ENCODE data around the gene ICAM1.

ICAM1 gene

DNA sequence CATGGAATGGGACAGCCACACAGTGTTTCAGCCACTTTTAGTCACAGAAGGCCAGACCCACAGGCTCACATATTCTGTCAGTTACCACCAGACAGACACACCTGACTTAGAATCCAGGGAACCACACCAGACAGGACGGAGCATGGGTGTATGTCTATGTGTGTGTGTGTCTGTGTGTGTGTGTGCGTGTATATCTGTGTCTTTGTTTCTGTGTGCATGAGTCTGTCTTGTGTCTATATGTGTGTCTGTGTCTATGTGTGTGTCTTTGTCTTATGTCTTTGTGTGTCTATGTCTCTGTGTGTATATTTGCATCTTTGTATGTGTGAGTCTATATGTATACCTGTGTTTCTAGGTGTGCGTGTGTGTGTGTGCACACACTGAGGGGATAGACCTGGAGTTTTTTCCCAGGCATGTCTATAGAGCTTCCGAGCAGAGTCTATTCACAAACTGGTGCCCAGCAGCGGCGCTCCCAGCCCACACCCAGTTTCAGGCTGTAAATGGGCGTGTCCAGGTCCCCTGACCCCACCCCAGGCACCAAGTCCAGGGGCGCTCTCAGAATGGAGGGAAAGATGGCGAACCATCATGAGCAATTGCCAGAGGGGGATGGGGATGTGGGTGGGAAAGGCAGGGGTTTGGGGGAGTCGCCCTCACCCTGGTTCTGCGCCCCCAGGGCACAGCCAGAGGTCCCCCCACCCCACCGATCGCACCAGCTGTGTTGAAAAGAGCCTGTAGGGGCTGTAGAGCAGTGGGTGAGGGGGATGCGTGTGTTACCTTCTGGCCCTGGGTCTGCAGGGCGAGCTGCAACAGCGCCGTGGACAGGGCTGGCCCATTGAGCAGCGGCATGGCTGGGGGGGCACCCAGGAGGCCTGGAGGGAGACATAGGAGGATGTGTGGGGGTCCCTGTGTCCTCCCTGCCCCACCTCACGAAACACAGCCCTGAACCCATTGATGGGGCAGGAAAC, 51.2 kb downstream of the ICAM1 start:
- no peak for DNase-seq (ENCODE audit: low read depth)

DNA sequence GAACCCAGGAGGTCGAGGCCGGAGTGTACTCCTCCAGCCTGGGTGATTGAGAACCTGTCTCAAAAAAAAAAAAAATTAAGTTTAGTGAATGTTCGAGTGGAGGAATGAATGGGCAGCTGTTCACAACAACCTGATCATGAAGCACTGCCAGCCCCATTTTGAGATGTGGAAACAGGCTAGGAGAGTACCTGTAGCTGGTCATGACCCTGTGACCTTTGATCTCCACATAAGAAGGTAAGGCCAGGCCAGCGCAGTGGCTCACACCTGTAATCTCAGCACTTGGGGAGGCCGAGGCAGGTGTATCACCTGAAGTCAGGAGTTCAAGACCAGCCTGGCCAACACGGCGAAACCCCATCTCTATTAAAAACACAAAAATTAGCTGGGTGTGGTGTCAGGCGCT, 54.8 kb downstream of the ICAM1 start:
- DNase-seq (ENCODE audit: low read depth) = no peak

DNA sequence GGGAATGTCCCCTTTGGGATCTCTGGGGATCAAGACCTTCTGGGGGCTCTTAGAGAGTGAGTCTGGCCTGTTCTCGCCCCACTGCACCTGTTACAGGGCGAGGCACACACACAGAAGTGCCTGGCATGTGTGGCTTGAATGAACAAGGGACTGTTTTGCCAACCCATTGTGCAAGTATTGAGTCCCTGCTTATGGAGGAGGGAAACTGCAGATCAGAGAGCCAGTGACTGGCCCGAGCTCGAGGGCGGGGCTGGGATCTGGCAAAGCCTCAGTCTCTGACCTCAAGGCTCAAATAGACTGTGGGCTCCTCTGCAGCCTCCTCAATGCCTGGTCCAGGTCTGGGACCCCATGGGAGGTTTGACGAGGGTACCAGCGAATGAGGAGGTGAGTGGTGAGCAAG, 56.9 kb downstream of the ICAM1 start:
- no peak for DNase-seq (ENCODE audit: low read depth)

DNA sequence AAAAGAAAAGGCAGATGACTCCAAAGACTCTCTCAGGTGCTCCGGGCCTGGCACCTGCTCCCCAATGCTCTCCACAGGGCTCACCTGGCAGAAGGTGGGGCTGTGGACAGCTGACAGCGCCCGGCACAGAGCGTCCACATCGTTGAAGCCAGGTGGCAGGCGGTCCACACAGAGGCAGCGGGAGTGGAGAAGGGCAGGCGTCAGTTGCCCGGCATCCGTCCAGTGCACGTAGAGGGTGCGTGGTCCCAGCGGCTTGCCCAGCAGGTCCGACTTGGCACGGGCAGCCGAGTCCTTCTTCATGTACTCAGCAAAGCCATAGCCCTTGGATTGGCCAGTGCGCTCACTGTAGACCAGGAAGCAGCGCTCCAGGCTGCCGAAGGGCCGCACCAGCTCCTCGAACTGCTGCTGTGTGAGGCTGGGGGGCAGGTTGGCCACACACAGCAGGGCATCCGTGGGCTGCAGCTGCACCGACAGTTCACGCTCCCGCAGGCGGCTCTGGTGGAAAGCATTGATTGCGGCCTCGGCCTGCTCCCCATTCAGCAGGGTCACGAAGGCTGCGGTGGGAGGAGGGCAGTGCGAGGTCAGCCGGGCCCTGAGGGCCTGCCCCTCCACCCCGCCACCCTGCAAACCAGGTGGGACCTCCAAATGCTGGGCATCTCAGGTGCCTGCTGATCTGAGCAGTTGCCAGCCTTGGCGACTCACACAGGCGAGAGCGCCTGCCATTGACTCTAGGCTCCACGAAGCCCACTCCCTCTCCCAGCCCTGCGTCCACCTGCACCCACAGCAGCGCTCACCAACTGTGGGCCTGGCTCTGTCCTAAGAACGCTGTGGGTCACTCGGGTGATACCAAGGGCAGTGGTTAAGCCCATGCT, 57.9 kb downstream of the ICAM1 start:
- DNase-seq (ENCODE audit: low read depth) = no peak

DNA sequence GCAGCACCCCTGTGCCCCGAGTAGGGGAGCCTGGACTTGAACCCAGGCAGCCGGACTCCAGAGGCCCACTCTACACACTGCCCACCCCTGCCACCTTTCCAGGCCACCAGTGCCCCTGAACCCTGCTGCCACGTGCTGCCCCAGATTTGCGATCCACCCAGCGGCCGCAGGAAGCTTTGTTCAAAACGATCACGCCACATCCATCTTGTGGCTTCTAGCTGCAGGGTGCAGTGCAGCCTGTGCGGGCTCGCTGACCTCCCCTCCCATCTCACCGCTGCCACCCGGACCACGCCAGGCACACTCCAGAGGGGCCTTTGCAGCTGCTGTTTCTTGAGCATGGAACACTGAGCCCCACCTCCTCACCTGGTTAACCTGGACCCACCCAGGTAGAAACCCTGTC, 58.6 kb downstream of the ICAM1 start:
- DNase-seq (ENCODE audit: low read depth) = no peak

DNA sequence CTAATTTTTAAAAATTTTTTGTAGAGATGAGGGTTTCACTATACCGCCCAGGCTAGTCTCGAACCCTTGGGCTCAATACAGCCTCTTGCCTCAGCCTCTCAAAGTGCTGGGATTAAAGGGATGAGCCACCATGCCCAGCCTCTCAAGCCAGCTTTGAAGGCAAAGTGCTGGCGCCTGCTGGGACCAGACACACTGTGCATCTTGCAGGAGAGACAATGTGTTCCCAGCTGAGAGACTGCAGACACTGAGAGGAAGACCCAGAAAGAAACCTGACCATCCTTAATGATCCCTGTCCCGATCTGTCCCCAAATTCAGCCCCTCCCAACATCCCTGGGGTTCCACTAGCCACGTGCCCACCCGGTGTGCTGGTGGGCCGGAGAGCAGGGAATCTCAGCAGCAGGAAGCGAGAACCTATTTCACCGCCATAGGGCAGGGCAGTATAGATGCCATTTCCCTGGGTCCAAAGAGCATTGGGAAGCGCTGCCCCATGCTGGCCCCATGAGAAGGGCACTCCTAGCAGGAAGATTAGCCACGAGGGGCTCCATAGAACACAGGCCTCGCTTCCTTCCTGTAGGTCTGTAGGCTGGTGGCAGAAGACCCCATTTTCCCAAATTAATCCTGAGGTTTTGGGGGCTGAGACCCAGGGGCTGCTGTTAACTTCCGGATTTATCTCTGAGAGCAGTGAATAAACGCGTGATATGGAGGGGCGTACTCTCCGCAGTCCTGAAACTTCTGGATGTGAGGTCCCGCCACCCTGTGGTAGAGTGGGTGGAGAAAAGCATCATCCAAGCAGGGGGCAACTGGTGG, 61.4 kb downstream of the ICAM1 start:
- no peak for DNase-seq (ENCODE audit: low read depth)

DNA sequence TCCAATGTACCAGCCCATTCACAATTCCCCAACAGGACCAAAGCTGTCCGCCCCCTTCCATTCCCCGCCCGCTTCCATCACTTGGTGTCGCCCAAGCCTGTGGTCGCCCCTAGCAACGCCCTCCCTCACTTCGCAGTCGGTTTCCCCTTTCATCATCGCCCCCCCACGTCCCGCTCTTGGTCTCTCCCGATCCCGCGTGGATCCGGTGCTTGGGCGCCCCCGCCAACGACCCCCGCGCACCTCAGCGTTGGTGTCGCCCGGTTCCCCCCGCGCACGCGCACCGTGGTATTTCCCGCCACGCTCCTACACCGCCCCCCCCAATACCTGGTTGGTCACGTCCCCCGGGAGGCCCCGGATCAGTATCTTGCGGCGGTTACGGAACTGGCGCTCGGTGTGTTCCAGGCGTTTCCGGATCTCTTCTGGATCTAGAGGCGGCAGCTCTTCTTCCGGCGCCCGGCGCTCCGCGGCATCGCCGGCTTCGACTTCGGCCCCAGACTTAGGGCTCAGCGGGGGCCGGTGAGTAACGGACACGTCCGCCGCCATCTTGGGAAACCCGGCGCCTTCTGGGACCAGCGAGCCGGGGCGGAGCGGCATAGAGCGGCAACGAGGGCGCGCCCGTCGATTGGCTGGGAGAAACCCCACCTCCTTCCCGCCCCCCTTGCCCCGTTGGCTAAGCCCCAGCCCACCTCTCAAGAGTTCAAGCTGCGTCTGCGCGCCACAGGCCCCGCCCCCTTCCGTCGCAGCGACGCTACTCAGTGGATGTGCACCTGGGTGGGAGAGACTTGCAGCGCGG, 62.2 kb downstream of the ICAM1 start, which contains the start of gene RAVER1:
RAVER1 (minus strand) TSS at position 565 of the 793 bp plus-strand sequence; CDS start at position 543, 22 bp downstream.
- peak; percentile 94 for DNase-seq (ENCODE audit: low read depth)

DNA sequence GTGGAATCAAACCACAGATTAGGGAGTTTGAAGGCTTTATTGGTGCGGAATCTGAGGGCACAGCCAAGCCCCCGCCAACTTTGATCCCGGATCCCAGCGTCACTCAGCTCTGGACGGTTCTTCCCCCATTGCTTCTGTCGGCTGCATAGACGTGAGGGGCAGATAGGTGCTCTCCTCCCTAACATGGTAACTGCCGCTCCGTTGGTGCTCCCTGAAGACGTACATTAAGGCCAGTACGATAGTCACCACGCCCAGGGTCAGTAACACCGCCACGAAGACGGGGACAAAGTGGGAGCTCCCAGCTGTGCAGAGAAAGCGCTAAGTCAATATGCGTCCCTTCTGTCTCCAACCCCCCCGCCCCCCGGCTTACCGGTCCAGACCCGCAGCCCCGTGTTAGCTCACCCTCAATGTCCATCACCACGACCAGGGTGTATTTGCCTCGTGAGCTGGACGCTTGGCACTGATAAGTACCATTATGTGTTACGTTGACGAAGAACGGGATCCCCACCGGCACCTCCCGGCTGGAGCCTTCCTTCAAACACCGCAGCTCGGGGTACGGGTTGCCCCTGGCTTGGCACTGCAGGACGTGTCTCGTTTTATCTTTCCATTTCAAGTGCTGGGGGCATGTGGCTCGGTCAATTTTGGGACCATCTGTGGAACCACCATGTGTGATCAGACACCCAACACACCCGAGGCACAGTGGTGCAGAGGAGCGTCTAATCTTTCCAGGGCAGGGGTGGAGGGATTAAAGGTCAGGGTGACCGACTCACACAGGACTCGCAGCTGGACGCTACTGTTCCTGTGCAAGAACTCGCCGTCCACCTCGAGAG, 63.1 kb downstream of the ICAM1 start:
- DNase-seq (ENCODE audit: low read depth) = no peak

DNA sequence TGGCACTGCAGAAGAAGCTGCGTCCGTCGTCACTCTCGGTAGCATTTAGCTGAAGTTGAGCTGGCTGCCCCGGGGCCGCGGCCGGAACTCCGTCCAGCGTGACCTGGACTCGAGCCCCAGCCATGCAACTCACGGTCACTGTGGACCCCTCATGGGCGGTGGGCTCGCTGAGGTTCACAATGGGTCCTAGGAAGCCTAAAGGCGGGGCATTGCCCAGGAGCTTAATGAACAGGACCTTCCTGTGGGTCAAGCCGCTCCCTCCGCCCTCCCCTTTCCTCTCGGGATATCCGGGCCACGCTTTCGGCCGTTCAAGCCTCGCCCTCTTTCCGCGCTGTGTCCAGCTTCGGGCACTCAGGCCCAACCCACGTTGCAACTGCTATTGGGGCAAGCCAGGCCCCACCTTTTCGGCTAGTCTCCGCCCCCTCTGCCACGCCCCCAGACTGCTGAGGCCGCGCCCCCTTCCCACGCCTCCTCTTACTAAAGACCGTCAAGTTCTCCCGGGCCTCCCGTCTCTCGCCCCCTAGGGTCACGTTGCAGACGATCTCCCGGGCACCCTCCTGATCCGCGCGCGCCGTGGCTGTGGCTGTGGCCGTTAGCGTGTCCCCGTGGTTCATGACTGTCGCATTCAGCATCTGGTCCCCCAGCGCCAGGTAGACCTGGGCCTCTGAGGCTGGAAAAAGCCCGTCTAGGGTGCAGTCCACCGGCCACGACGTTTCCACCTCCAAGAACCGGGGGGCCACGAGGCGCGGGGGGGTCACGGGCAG, 63.9 kb downstream of the ICAM1 start:
- DNase-seq (ENCODE audit: low read depth) = peak; percentile 95

DNA sequence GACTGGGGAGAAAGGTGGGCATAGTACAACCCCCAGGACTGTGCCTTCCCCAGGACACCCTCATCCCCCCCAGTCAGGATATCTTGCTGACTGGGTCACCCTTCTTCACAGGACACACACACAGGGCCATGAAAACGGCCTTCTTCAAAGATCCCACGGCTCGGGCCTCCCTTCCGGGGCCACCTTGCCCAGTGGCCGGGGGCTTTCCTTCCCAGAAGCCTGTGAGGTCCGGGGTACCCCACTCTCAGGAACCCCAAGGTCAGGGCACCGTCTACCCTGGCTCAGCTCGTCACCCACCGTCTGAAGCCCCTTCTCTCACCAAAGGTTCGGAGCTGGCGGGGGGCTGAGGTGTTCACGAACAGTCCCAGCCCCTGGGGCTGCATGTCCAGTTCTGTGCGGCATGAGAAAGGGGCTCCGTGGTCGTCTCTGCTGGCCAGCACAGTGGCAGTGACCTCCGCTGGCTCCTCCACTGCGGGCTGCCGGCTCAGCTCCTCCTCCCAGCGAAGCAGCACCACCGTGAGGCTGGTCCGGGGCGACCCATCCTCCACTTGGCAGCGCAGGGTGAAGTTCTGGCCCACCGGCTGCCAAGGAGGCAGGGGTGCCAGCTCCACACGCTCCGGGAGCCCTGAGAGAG, 64.5 kb downstream of the ICAM1 start:
- no peak for DNase-seq (ENCODE audit: low read depth)

Measured in CMK (cell line).